Erythroblast (primary cell): ENCODE measurements around the gene STKLD1.

Source experiments
- DNase-seq, 2 experiments: peaks; one replicate each; lab custom pipeline; 2025; lab: John Stamatoyannopoulos, UW
- GATA1 ChIP-seq: IDR thresholded peaks from 2 replicates; pipeline ENCODE4 v1.6.1; 2011; ENCODE audit warnings: low read depth, mild to moderate bottlenecking, control low read depth, low read length, moderate library complexity
- POLR2A ChIP-seq: IDR thresholded peaks from 2 replicates; pipeline ENCODE4 v1.6.1; 2011; ENCODE audit warnings: mild to moderate bottlenecking, low read length

Gene STKLD1

DNA sequence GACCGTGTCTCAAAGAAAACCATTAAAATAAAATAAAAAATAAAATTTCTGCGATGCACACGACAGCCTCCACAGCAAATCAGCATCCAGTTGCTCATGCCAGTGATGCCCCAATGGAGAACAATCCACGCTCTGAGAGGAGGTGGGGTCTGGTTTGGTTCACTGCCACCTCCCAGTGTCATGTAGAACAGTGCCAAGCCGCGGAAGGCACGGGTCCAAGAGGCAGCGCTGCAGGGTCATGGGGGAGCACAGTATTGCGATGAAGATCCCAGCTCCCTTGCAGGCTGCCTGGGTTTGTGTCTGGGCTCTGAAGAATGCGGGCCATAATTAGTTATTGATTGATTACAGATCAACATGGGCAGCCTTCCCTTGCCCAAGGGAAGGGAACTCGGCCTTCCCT is 77.5 kb downstream of the STKLD1 start:
- DNase-seq = no peak
- no peak for TF ChIP-seq POLR2A
- TF ChIP-seq GATA1 = no peak

DNA sequence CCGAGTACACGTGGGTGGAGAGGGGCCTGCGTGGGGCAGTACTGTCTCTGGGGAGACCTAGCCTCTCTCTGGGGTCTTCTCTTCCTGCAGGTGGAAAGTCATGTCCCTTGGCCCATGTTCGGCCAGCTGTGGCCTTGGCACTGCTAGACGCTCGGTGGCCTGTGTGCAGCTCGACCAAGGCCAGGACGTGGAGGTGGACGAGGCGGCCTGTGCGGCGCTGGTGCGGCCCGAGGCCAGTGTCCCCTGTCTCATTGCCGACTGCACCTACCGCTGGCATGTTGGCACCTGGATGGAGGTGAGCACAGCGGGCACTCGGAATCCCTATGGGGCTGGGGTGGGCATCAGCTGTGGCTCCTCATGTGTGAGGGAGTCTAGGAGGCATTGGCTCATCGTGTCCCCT is 78.2 kb downstream of the STKLD1 start:
- no peak for TF ChIP-seq POLR2A
- TF ChIP-seq GATA1 = no peak

DNA sequence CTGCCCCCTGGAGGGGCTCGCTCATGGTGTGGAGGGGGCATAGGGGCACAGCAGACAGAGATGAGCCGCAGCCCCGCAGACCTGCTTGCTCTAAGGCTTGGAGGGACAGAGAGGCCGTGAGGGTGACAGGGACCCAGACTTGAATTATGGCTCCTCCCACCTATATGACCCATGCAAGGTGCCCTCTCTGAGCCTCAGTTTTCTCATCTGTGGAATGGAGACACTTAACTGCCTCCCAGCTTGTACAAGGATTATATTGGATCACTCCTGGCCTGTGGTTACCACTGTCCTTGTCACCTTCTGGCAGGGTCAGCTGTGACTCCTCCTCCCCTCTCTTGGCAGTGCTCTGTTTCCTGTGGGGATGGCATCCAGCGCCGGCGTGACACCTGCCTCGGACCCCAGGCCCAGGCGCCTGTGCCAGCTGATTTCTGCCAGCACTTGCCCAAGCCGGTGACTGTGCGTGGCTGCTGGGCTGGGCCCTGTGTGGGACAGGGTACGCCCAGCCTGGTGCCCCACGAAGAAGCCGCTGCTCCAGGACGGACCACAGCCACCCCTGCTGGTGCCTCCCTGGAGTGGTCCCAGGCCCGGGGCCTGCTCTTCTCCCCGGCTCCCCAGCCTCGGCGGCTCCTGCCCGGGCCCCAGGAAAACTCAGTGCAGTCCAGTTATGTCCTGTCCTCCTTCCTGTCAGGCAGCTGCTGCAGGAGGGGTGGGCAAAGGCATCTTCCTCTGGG is 78.9 kb downstream of the STKLD1 start:
- TF ChIP-seq GATA1 (no peak), POLR2A (no peak)
- no peak for DNase-seq

More for the DNA sequence above, 78.2 kb downstream of the STKLD1 start:
- DNase-seq = no peak
